ENCODE data around the gene KIF1B.

- no peak for TF ChIP-seq CTCF (IDR thresholded peaks at IDR 0.05)
- no peak for TF ChIP-seq POLR2AphosphoS5 (IDR thresholded peaks at IDR 0.05)
- no peak for TF ChIP-seq POLR2A (IDR thresholded peaks at IDR 0.05; ENCODE audit: low read depth)
- no peak for TF ChIP-seq EP300 (IDR thresholded peaks at IDR 0.05)
Observed at GRCh38 chr1:10181154-10181553, 29.2 kb upstream of the KIF1B start.
